T-helper 2 cell treated with Interferon-gamma antibody and Interleukin-4, amounts not matched to agents 5 μg/mL and 100 μg/mL, for 36 hours (primary cell): Measurements from ENCODE around the gene UCK2.

Experiments
- DNase-seq: peaks from one replicate; pipeline ENCODE4 v3.0.0; 2021; ENCODE audit warnings: low spot score
- H3K27ac Mint-ChIP-seq: one replicate; pipeline ENCODE4 v1.8.0; 2021; ENCODE audit warnings: mild to moderate bottlenecking, mixed read lengths
- H3K27me3 Mint-ChIP-seq: one replicate; pipeline ENCODE4 v1.8.0; 2021; ENCODE audit warnings: low read depth, mixed read lengths
- H3K36me3 Mint-ChIP-seq: one replicate; pipeline ENCODE4 v1.8.0; 2021; ENCODE audit warnings: low read depth, mixed read lengths
- H3K4me1 Mint-ChIP-seq: one replicate; pipeline ENCODE4 v1.8.0; 2021; ENCODE audit warnings: low read depth, mixed read lengths
- H3K4me3 Mint-ChIP-seq: one replicate; pipeline ENCODE4 v1.8.0; 2022; ENCODE audit warnings: mild to moderate bottlenecking, moderate library complexity, mixed read lengths
- H3K9me3 Mint-ChIP-seq: one replicate; pipeline ENCODE4 v1.8.0; 2021; ENCODE audit warnings: mixed read lengths

The UCK2 gene

DNA sequence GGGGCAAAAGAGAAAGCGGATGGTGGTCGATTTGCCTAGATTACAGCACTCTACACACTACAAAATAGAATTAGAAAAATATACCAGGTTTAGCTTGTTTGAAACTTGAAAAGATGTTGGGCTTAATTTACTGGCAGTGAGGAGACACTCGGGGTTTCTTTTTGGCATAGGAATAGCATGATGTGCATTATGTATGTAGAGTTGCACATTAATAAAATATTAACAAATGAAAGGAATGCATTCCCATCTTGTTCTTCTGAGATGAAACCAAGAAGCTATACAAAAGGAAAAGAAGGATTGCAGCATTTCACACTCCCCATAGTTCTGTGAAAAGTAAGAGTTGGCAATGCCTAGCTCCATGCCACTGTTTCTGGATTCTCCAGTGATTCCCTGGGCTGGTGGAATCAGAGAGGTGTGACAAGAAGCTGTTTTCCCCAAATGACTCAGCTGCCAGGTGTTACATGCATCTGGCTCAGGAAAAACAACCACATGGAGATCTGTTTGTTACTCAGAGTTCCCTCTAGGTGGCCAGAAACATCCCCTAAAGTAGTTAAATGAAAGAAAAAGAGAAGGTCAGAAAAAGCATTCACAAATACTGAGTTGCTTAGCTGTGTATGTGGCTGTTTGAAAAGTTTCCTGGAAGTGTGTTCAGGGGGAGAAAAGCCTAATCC, 115.6 kb downstream of the UCK2 start:
- Mint-ChIP-seq H3K9me3 (no peaks in the 10 kb centered on the region), H3K27me3 (no peaks in the 10 kb centered on the region), H3K36me3 (no peaks in the 10 kb centered on the region), H3K27ac (no peak overlapping the region), H3K4me3 (no peak overlapping the region), H3K4me1 (no peaks in the 10 kb centered on the region)
- DNase-seq, result no peak

DNA sequence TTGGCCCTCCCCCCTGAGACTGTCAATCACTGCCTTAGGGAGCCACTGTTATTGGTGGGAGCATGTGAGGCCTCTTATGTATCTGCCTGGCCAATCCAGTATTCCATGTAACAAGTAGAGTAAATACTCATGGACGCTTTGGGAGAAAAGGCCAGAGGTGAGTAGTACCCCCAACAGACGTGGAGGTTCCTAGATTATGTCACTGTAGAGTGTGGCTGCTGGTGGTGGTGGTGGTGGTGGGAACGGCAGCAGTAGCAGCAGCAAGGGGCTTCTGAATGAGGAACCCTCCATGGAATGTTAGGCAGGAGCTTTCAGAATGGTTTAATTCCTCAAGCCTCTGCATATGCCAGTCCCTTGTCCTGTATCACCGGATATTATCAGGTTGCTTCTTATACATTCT, 118.5 kb downstream of the UCK2 start:
- H3K27ac Mint-ChIP-seq, result no peak overlapping the region

DNA sequence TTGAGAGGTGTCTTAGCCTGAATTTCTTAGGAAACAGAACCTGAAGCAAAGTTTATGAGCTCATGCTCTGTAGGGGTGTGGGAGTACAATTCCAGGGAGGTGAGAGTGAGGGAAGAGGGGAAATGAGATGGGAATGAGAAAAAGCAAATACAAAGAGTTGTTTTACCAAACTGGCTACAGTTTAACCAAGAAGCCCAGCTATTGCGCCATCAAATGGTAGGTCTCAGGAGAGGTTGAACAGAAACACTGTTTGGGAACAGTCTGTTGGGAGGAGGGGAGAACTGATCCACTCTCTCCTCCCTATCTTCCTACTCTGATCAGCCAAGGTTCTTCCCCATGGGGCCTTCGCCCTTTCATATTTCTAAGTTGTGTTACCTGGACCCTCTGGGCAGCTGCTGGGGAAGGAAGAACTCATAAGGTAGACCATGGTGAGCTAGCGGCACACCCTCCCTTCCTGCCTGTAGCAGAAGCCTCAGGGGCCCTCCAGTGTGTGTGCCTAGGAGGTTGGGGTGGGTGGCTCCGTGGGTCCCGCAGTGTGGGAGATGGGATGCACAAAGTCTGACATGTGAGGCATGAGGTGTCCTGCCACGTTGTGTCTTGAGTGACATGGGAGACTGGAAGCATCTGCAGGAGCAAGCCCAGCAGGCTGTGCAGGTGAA, 120.5 kb downstream of the UCK2 start:
- H3K9me3 Mint-ChIP-seq, result no peaks in the 10 kb centered on the region
- no peaks in the 10 kb centered on the region for H3K4me1 Mint-ChIP-seq
- no peaks in the 10 kb centered on the region for H3K27me3 Mint-ChIP-seq
- DNase-seq, result no peak
- H3K36me3 Mint-ChIP-seq, result no peaks in the 10 kb centered on the region
- no peak overlapping the region for H3K27ac Mint-ChIP-seq
- H3K4me3 Mint-ChIP-seq, result no peak overlapping the region

More for the DNA sequence above, 118.5 kb downstream of the UCK2 start:
- no peaks in the 10 kb centered on the region for H3K4me1 Mint-ChIP-seq
- no peaks in the 10 kb centered on the region for H3K27me3 Mint-ChIP-seq
- no peak for DNase-seq
- no peaks in the 10 kb centered on the region for H3K9me3 Mint-ChIP-seq
- no peak overlapping the region for H3K4me3 Mint-ChIP-seq
- H3K36me3 Mint-ChIP-seq, result no peaks in the 10 kb centered on the region

DNA sequence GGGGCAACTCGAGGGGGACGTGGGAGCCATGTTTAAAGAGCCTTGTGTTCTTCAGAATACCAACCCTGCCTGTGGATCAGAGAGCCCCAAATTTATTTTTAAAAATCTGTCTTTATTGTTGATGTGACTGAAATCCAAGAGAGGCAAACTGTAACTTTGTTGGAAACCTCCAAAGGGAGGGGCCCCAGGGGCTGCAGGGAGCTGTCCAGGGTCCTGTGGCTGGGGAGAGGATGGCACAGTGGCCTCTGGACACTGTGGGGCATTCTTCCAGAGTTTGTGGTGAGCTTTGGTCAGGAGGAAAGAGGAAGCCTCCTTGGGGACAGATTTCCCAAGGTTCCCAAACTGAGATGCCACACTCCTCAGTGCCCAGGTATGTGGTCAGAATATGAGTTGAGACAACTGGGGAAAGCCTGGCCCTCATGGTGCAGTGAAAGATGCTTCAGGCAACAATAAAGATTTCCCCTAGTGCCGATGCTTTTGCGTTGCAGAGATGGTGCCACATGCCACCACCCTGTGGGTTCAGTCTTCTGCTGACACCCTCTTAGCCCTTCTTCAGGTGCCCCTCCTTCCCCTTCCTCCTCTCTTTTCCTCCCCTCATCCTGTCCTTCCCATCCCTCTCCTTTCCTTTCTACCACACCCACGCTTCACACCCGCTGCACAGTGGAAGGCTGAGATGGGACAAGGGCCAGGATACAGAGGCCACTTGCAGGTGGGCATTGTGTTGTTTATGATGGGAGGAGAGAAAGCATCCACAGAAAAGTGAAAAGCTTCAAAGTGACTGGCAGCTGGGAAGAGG, 122.1 kb downstream of the UCK2 start:
- no peak for DNase-seq
- no peaks in the 10 kb centered on the region for H3K9me3 Mint-ChIP-seq
- no peaks in the 10 kb centered on the region for H3K27me3 Mint-ChIP-seq
- H3K27ac Mint-ChIP-seq, result no peak overlapping the region
- H3K36me3 Mint-ChIP-seq, result no peaks in the 10 kb centered on the region
- H3K4me1 Mint-ChIP-seq, result no peaks in the 10 kb centered on the region
- no peak overlapping the region for H3K4me3 Mint-ChIP-seq

DNA sequence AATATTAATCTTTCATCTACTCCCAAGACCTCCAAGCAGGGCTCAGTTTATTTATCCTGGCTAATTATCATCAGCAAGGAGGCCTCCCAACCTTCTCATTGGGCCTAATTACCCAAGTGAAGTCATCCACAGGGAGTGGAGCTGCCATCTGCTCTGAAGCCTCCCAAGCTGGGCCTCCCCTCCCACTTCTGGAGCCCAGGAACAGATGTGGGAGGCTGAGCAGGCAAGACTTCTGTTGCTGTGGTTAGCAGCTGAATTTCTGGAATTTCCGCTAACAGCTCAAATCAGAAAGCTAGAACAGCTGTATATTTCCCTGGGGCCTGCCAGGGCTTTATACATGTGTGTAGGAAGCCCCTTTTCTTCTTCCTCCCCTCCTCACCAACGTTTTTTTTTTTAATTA, 127.5 kb downstream of the UCK2 start:
- Mint-ChIP-seq H3K27me3 (no peaks in the 10 kb centered on the region), H3K27ac (no peak overlapping the region), H3K9me3 (no peaks in the 10 kb centered on the region), H3K36me3 (no peaks in the 10 kb centered on the region), H3K4me3 (no peak overlapping the region), H3K4me1 (no peaks in the 10 kb centered on the region)
- no peak for DNase-seq

DNA sequence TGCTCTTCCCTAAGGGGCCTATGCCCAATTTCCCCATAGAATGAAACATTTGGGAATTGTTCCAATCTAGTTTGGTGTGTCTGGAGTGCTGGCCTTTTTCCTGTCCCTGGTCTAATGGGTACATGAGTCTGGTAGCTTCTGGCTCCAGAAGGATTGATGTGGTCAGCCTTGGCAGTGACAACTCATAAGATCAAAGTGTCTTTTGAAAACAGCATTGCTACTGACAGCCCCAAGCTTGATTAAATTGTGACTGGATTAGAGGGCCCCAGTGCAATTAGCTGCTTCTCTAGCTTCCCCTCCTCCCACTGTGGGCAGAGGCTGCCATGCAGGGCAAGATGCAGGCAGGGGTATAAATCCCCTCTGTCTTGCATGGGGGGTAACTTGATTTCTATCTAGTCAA, 130.9 kb downstream of the UCK2 start:
- Mint-ChIP-seq H3K9me3 (no peaks in the 10 kb centered on the region), H3K4me3 (no peak overlapping the region), H3K27me3 (no peaks in the 10 kb centered on the region), H3K27ac (no peak overlapping the region), H3K4me1 (no peaks in the 10 kb centered on the region), H3K36me3 (no peaks in the 10 kb centered on the region)
- no peak for DNase-seq

DNA sequence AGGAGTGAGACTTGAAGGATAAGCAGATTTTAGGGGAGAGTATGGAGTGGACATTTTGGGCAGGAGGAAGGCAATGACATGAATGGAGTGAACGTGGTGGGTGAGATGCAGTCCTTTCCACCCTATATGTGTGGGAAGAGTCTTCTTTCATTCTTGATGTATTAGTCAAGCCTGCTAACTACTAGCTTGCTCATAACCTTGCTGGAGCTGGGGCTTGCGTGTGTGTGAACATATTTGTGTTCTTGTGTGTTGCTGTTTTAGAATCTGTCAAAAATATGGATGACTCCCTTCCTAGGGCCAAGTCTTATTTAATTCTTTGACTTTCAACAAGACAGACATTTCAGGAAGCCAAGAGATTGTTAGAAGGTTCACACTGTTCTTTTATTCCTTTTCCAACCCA, 132.7 kb downstream of the UCK2 start:
- no peak for DNase-seq
- Mint-ChIP-seq H3K27ac (no peak overlapping the region), H3K27me3 (no peaks in the 10 kb centered on the region)

DNA sequence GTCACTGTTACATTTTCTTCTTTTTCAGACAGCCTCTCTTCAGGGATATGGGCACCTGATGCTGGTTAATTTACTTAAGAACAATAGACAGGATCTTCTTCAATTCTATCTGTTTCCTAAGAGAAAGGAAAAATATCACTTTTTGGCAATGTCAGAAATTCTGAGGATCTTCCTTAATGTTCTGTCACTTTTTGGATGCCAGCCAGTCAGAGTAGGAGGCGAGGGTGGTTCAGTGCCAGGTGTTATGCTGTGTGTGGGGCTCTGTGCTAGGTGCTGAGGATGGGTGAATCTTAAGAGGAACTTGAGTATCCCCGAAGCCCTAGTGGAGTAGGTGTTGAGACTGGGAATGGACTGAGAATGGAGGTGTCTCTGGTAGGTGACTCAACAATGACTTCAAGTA, 133.5 kb downstream of the UCK2 start:
- Mint-ChIP-seq H3K27me3 (no peaks in the 10 kb centered on the region), H3K27ac (no peak overlapping the region), H3K36me3 (no peaks in the 10 kb centered on the region), H3K4me3 (no peak overlapping the region), H3K9me3 (no peaks in the 10 kb centered on the region), H3K4me1 (no peaks in the 10 kb centered on the region)
- DNase-seq, result no peak

More for the DNA sequence above, 132.7 kb downstream of the UCK2 start:
- Mint-ChIP-seq H3K9me3 (no peaks in the 10 kb centered on the region), H3K4me3 (no peak overlapping the region), H3K36me3 (no peaks in the 10 kb centered on the region), H3K4me1 (no peaks in the 10 kb centered on the region)
